ENCODE data around the gene RTCA.

DNA sequence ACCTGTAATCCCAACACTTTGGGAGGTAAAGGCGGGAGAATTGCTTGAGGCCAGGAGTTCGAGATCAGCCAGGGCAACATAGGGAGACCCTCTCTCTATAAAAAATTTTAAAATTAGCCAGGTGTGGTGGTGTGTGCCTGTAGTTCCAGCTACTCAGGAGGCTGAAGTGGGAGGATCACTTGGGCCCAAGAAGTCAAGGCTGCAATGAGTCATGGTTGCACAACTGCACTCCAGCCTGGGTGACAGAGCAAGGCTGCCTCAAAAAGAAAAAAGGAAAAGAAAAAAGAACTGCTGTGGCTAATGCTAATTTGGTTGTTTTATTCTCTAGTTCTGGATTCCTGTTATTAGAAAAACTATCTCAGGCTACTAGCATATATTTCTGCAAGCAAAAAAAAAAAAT lies 46.1 kb upstream of the RTCA start:
- TF ChIP-seq CTCF (IDR thresholded peaks at IDR 0.05) (no peak), POLR2A (IDR thresholded peaks at IDR 0.05) (no peak)
